ENCODE measurements around the gene EEFSEC.

The EEFSEC gene

GRCh38 chr3:128339491-128340012, 186.3 kb downstream of the EEFSEC start:
- no peak for DNase-seq

GRCh38 chr3:128340198-128340903, 187.1 kb downstream of the EEFSEC start:
- no peak for DNase-seq

GRCh38 chr3:128340904-128341555, 187.7 kb downstream of the EEFSEC start:
- no peak for DNase-seq

GRCh38 chr3:128341659-128342395, 188.5 kb downstream of the EEFSEC start:
- no peak for DNase-seq

GRCh38 chr3:128342701-128343180, 189.5 kb downstream of the EEFSEC start:
- DNase-seq: no peak

GRCh38 chr3:128343287-128344051, 190.2 kb downstream of the EEFSEC start:
- DNase-seq: no peak

- no peak for DNase-seq
Measured at GRCh38 chr3:128344052-128344735, 190.9 kb downstream of the EEFSEC start.

- DNase-seq: no peak
Measured at GRCh38 chr3:128345196-128345595, 191.9 kb downstream of the EEFSEC start.

- no peak for DNase-seq
Measured at GRCh38 chr3:128346562-128346961, 193.3 kb downstream of the EEFSEC start.

GRCh38 chr3:128347282-128347681, 194.0 kb downstream of the EEFSEC start:
- no peak for DNase-seq

GRCh38 chr3:128348075-128348474, 194.8 kb downstream of the EEFSEC start:
- DNase-seq: no peak

GRCh38 chr3:128348805-128349531, 195.7 kb downstream of the EEFSEC start:
- no peak for DNase-seq

GRCh38 chr3:128349963-128350599, 196.8 kb downstream of the EEFSEC start:
- DNase-seq: no peak

- DNase-seq: no peak
Measured at GRCh38 chr3:128351546-128351945, 198.3 kb downstream of the EEFSEC start.

- no peak for DNase-seq
Measured at GRCh38 chr3:128352326-128352725, 199.0 kb downstream of the EEFSEC start.

- no peak for DNase-seq
Measured at GRCh38 chr3:128353361-128353965, 200.2 kb downstream of the EEFSEC start.

- no peak for DNase-seq
Measured at GRCh38 chr3:128353991-128354687, 200.9 kb downstream of the EEFSEC start.

GRCh38 chr3:128354788-128355542, 201.7 kb downstream of the EEFSEC start:
- no peak for DNase-seq

GRCh38 chr3:128355543-128355919, 202.2 kb downstream of the EEFSEC start:
- no peak for DNase-seq

Data from activated naive CD4-positive, alpha-beta T cell treated with anti-CD3 and anti-CD28 coated beads, Interleukin-2, amount 50 U/mL, for 16 hours (primary cell).